Measurements from ENCODE around the gene DDIT4. TPM values are rescaled to one million over a fixed set of nuclear protein-coding genes. Genes with fewer than 3 reads are reported as not detected.
A peak's percentile ranks its signal among the peaks of the same experiment; 100 is the strongest.

DDIT4 gene
- total and polyA plus RNA-seq, 2 of the 8 experiments (the other 6 are each of a cell fraction or from before 2014, with no cell fraction given), result 47.4 to 108 TPM

DNA sequence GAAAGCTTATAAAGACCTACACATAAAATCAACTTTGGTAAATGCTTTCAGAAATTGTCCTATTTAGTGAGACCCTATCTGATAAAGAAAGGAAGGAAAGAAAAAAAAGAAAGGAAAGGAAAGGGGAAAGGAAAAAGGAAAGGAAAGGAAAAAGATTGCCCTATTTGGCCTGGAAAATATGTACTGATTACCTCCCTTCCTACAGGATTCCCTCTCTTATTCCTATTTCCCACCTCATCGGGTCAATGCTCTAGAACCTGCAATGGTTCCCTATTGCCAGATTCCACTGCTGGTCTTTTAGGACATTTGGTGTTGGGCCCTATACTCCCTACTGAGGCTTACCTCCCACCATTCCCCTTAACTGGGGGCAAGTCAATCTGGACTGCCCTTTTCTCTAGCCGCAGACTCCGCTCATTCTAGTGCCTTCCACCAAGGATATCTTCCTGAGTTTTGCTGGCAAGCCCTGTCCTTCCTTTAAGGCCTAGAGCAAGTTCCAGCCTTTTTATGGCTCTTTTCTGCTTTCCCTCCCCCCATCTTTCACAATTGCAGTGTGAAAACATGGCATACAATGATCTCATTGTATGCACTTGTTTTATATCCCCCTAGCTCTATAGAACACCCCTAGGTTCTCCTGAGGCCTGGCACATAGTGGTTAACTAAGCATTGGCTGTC lies 4.4 kb downstream of the DDIT4 start:
- DNase-seq (ENCODE audit: low read depth in 1 of 2, low spot score in 2 of 2) (no peak), FAIRE-seq (no peak)
- Histone ChIP-seq H3K14ac (ENCODE audit: insufficient read length) (no peak overlapping the region), H3K4me3 (ENCODE audit: extremely low read depth in 1 of 4, insufficient read depth in 2 of 4, low read depth in 3 of 4, low read length in 4 of 4) (no peak overlapping the region), H3K27ac (ENCODE audit: low read depth, low read length) (no peak overlapping the region), H3K9ac (replicated peaks in 1 of 4; ENCODE audit: extremely low read depth in 1 of 4, low read depth in 3 of 4, low read length in 3 of 4) (no peak overlapping the region), H3K79me2 (ENCODE audit: control insufficient read depth in 1 of 2, insufficient read depth in 2 of 2, low read length in 2 of 2) (peaks cover 0 to 19% of the 10 kb centered on the region in 2 experiments; a peak in 3 of 4 replicates), H4K8ac (ENCODE audit: extremely low read depth, insufficient read depth, low read length) (no peak overlapping the region), H2AK5ac (ENCODE audit: low read depth, low read length) (peak overlapping the region; percentile 47; the same call in 1 of the 2 replicates), H2BK120ac (replicated peaks; ENCODE audit: low read depth, low read length) (no peak overlapping the region), H4K20me1 (replicated peaks in 1 of 2; ENCODE audit: control insufficient read depth in 1 of 2, insufficient read depth in 2 of 2, low read length in 2 of 2) (peaks cover 15 to 23% of the 10 kb centered on the region in 2 experiments), H2BK12ac (ENCODE audit: low read depth, low read length) (no peak overlapping the region), H4K5ac (ENCODE audit: insufficient read length, low read depth, low read length) (no peak overlapping the region), H2BK20ac (ENCODE audit: low read length) (no peak overlapping the region; the same call in 1 of the 2 replicates), H3K79me1 (ENCODE audit: low read depth, low read length) (no peaks in the 10 kb centered on the region), H3K18ac (ENCODE audit: extremely low read depth, low read length) (no peak overlapping the region), H2BK5ac (ENCODE audit: low read depth, low read length) (no peak overlapping the region), H3K27me3 (replicated peaks in 1 of 4; ENCODE audit: control insufficient read depth in 3 of 4, extremely low read depth in 1 of 4, insufficient read depth in 3 of 4, low read length in 3 of 4) (no peaks in the 10 kb centered on the region), H3K4ac (replicated peaks; ENCODE audit: insufficient read length, low read depth, low read length) (no peak overlapping the region), H3K4me2 (ENCODE audit: insufficient read depth in 1 of 2, low read depth in 2 of 2, low read length in 2 of 2) (no peak overlapping the region), H3K4me1 (replicated peaks in 1 of 4; ENCODE audit: control insufficient read depth in 3 of 4, insufficient read depth in 4 of 4, low read length in 3 of 4) (peaks cover 0 to 15% (median 7%) of the 10 kb centered on the region in 4 experiments; a peak in 6 of 7 replicates), H3K23me2 (ENCODE audit: low read depth, low read length) (peaks cover 17% of the 10 kb centered on the region), H3K9me3 (ENCODE audit: insufficient read depth in 2 of 2, low read depth in 1 of 2, low read length in 1 of 2) (no peaks in the 10 kb centered on the region), H2BK15ac (ENCODE audit: low read length) (no peak overlapping the region), H3K36me3 (ENCODE audit: control insufficient read depth in 2 of 4, insufficient read depth in 4 of 4, low read length in 3 of 4) (peaks cover 3 to 20% (median 10%) of the 10 kb centered on the region in 4 experiments; a peak in 7 of 8 replicates), H3K23ac (ENCODE audit: insufficient read length) (no peak overlapping the region), H2AFZ (ENCODE audit: low read length) (no peak overlapping the region), H4K91ac (replicated peaks; ENCODE audit: insufficient read length, low read length) (no peak overlapping the region), H3K56ac (replicated peaks; ENCODE audit: insufficient read length, low read depth, low read length) (no peak overlapping the region)
- ChIA-PET CTCF (ENCODE audit: partially characterized antibody) (interaction anchor here (0.6 to 5.0 kb wide), 19 partner anchors 9 to 201 kb away, joined by 3 to 34 read pairs (median 4); no protein-coding TSS in a partner anchor), POLR2A (ENCODE audit: partially characterized antibody) (interaction anchor here (0.8 to 16.4 kb wide), 12 partner anchors 12 to 66 kb away, joined by 3 to 895 read pairs (median 4); partner anchors contain the start of genes ANAPC16 and ASCC1)
- WGBS, 2 experiments (ENCODE audit: extremely low coverage in 1 of 2, insufficient coverage in 1 of 2, insufficient read length in 1 of 2, insufficient replicate concordance in 2 of 2, low coverage in 1 of 2, low lambda C conversion rate in 2 of 2, missing lambda C conversion rate in 1 of 2), result 93% methylated on average over 3 of the region's 3 CpGs; no CpG with 5 or more reads in 1 of the 2 experiments
- TF ChIP-seq SIX5 (IDR thresholded peaks at IDR 0.05; ENCODE audit: low read depth, low read length), result no peak
- TF ChIP-seq GTF2F1 (IDR thresholded peaks at IDR 0.05; ENCODE audit: borderline replicate concordance, low read depth, low read length), result no peak
- TF ChIP-seq FOSL1 (IDR thresholded peaks at IDR 0.05; ENCODE audit: insufficient read depth, low read depth, low read length), result no peak
- TF ChIP-seq JUN (IDR thresholded peaks at IDR 0.05; ENCODE audit: low read depth, low read length), result no peak
- TF ChIP-seq, protein P1, sequence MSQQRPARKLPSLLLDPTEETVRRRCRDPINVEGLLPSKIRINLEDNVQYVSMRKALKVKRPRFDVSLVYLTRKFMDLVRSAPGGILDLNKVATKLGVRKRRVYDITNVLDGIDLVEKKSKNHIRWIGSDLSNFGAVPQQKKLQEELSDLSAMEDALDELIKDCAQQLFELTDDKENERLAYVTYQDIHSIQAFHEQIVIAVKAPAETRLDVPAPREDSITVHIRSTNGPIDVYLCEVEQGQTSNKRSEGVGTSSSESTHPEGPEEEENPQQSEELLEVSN (IDR thresholded peaks at IDR 0.05), result no peak
- TF ChIP-seq CHD1 (IDR thresholded peaks at IDR 0.05; ENCODE audit: low read depth, low read length), result no peak
- TF ChIP-seq CTBP2 (IDR thresholded peaks at IDR 0.05; ENCODE audit: borderline replicate concordance, insufficient read depth, insufficient read length, low read length), result no peak
- TF ChIP-seq EP300 (IDR thresholded peaks at IDR 0.05; ENCODE audit: borderline replicate concordance in 1 of 2, low read depth in 2 of 2, low read length in 2 of 2), result no peak
- no peak for TF ChIP-seq CREB1 (IDR thresholded peaks at IDR 0.05)
- no peak for TF ChIP-seq PHF8 (conservative IDR thresholded peaks at IDR 0.05; ENCODE audit: low read depth, low read length)
- TF ChIP-seq SIN3A (conservative IDR thresholded peaks at IDR 0.05 in 1 of 2, IDR thresholded peaks at IDR 0.05 in 1 of 2; ENCODE audit: low read depth in 1 of 2, low read length in 2 of 2), result no peak

Data from H1 (cell line).